ENCODE measurements around the gene LAMTOR4.

DNA sequence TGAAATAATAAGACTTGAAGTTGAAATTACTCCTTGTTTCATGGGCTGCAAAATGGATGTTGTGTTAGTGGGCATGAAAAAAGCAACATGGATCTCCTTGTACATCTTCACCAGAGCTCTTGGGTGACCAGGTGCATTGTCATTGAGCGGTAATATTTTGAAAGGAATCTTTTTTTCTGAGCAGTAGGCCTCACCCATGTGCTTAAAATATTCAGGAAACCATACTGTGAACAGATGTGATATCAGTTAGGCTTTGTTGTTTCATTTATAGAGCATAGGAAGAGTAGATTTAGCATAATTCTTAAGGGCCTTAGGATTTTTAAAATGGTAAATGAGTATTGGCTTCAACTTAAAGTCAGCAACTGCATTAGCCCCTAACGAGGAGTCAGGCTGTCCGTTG lies 44.3 kb downstream of the LAMTOR4 start:
- TF ChIP-seq, protein P1, sequence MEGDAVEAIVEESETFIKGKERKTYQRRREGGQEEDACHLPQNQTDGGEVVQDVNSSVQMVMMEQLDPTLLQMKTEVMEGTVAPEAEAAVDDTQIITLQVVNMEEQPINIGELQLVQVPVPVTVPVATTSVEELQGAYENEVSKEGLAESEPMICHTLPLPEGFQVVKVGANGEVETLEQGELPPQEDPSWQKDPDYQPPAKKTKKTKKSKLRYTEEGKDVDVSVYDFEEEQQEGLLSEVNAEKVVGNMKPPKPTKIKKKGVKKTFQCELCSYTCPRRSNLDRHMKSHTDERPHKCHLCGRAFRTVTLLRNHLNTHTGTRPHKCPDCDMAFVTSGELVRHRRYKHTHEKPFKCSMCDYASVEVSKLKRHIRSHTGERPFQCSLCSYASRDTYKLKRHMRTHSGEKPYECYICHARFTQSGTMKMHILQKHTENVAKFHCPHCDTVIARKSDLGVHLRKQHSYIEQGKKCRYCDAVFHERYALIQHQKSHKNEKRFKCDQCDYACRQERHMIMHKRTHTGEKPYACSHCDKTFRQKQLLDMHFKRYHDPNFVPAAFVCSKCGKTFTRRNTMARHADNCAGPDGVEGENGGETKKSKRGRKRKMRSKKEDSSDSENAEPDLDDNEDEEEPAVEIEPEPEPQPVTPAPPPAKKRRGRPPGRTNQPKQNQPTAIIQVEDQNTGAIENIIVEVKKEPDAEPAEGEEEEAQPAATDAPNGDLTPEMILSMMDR (IDR thresholded peaks at IDR 0.05) = no peak
- no peak for TF ChIP-seq EZH2 (IDR thresholded peaks at IDR 0.05; ENCODE audit: borderline replicate concordance, insufficient read depth, low read depth, low read length, poor library complexity, severe bottlenecking)
